Islet precursor cell (in vitro differentiated cells): Measurements from ENCODE around the gene APOL4.

Source experiments
- DNase-seq: peaks from one replicate; pipeline ENCODE4 v3.0.0-alpha.2; 2018

The APOL4 gene

DNA sequence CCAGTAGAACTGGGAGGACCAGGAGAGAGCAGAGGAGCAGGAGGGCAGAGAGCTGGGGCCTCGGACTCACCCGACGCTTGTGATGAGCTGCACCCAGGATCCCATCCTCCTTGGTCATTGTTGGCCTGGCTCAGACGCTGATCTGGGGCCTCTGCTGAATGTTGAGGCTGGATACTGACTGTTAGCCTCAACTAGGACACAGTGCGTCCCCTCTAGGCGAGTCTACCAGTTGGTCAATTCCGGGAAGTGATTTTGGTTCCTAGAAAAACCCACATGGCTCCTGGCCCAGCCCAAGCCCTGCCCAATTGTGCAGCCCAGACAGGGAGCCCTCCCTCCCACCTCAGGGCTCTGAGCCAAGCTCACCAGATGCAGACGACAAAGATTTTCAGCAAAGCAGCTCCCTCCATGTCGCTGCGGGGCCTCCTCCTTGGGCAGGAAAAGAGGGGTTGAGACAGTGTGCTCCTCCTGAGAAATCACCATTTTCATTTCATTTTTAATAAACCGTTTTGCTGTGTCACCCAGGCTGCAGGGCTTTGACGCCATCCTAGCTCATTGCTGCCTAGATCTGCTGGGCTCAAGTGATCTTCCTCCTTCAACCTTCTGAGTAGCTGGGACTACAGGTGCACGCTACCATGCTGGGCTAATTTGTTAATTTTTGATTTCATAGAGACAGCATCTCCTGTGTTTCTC, at the start of gene APOL4:
TSS of gene APOL4 (minus strand) at position 180 of the 690 bp plus-strand sequence. CDS start at position 105, 75 bp downstream.
- no peak for DNase-seq

GRCh38 chr22:36250292-36250960, 48.8 kb upstream of the APOL4 start:
- peak; percentile 18 for DNase-seq

DNA sequence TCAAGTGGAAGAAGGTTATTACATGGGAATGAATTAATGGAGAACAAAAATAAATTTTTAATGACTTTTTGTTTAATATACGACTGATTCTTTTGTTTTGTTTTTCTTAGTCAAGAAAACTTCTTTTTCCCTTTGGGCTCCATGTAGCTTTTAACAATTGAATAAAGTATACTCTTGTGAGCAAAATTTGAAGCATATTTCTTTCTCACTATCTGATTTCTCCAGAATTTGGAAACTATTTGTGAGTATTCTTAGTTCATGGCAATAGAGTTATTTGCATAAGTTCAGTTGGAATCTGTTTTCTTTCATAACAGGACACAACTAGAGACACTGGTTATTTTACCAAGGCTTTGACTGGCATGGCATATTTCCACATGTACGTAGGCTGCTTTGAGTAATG, 47.6 kb upstream of the APOL4 start:
- DNase-seq = no peak

DNA sequence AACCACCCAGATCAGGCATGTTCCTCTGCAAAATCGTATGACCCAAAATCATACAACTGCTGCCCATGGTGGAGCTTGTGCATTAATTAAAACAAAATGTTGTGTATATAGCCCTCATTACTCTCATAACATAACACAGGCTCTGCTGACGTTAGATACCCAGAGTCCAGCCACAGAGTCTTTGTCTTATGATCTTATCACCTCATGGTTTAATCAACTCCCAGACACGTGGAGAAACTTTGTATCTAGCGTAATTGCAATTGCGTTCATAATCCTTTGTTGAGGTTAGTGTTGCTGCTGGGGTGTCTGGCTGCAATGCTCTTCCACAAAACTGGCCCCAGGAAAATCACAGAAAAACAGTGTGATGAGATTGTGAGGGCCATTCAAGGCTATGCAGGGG, 46.3 kb upstream of the APOL4 start:
- DNase-seq = no peak

DNA sequence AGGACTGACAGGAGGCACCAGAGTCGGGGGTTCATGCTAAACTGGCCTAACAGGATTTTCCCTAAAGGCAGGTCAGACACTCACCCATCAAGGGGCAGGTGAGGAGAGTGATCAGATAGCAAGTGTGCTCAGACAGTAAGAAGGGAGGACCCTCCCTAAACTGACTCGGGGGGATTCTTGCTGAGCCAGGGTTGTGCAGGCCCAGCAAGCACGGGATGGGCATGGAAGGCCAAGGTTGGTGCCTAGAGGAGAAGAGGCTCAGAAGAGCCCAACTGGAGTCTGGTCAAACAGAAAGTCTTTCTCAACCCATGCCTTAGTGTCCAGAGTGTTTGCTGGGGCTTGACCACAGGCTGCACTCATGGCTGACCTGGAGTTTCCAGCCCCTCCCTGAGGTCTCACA, 45.1 kb upstream of the APOL4 start:
- peak; percentile 41 for DNase-seq

DNA sequence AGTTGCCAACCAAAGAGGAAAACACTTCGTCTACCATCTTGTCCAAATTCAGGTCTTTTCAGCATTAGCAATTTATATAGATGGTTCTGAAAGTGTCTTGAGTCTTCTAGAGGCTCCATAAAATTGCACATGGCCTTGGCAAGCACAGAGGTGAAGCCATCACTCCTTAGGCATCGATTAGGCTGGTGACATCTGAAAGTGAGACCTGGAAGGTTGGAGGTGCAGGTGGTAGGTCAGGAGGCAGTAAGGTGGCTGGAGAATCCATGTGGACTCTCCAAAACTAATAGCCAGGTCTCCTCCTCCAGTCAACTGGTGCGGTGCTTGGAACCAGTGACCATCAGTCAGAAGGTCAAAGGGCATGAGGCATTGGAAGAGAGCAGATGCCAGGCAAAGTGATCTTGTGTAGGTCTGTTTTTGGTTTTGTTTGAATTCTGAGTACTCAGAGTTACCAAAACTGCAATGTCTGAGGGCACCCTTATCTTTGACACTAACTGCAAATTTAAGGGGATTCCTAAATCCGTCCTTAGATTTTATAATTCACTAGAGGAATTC, 44.3 kb upstream of the APOL4 start:
- peak; percentile 24 for DNase-seq

GRCh38 chr22:36244522-36245391, 43.1 kb upstream of the APOL4 start:
- DNase-seq = peak; percentile 23

- DNase-seq = peak; percentile 26
Measured at GRCh38 chr22:36243986-36244385, 42.4 kb upstream of the APOL4 start.

GRCh38 chr22:36239401-36240171, 38.0 kb upstream of the APOL4 start, which contains the start of gene APOL2:
APOL2 (minus strand) TSS chr22:36239527; CDS start chr22:36233162, 6,365 bp downstream.
- DNase-seq = peak; percentile 97

DNA sequence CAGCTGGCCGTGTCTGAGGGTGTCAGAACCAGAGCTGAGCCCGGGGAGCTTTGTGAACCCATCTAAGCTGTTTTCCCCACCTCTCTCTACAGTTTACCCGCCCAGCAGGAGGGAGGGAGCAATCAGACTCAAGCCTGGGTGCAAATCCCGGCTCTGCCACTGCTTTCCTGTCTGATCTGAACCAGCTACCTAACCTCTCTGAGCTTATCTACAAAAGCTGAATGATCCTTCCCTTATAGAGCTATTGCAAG, 37.5 kb upstream of the APOL4 start:
- no peak for DNase-seq

GRCh38 chr22:36238373-36239149, 37.0 kb upstream of the APOL4 start:
- DNase-seq = peak; percentile 35

DNA sequence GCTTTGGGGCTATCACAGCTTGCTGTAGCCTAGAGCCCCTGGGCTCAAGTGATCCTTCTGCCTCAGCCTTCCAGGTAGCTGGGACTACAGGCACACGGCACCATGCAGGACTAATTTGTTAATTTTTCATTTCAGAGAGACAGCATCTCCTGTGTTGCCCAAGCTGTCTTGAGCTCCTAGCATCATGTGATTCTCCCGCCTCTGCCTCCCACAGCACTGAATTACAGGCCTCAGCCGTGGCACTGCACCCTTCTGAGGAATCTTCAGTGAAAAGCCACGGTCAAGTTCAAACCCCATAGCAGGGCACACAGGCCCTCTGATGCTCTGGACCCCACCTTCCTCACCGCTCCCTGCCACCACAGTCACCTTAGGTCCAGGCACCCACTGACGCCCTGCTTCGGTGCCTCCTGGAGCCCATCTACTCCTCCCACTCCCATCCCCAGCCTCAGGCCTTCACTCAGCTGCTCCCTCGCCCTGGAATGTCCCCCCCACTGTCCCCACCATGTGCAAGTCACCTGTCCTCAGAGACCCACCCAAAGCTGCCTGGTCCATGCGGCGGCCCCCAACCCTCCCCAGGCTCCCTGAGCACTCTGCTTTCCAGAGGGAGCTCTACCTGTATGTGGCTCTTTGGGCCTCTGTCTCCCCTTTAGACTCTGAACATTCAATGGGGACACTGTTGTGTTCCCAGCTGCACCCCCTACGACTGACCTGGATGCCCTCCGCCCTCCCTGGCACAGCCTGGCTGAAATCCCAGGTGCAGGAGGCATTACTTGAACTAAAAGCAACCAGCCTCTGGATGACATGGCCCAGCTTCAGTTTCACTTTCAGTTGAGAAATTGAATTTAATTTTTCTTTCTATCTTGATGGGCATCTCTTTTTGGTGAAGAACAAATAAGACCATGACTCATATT, 36.1 kb upstream of the APOL4 start:
- peak; percentile 36 for DNase-seq

- peak; percentile 47 for DNase-seq
Measured at GRCh38 chr22:36236388-36237319, 35.0 kb upstream of the APOL4 start.

DNA sequence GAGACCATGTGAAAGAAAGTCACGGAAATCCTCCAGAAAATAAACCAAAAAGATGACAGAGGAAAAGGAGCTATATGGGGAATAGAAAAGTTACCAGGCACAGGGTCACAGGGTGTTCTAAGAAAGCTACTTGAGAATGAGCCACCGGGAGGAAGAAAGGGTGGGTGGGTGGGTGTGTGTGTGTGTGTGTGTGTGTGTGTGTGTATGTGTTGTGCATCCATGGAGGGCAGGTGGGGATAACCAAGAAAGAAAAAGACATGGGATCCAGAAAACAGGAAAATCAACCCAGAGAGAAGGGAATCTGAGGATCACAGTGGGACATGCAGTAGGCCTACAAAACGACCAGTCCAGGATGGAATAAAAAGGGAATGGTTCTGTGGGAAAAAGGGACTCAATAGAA, 34.0 kb upstream of the APOL4 start:
- DNase-seq = no peak

GRCh38 chr22:36234919-36235318, 33.3 kb upstream of the APOL4 start:
- DNase-seq = peak; percentile 20

- DNase-seq = no peak
Measured at GRCh38 chr22:36234213-36234612, 32.6 kb upstream of the APOL4 start.

DNA sequence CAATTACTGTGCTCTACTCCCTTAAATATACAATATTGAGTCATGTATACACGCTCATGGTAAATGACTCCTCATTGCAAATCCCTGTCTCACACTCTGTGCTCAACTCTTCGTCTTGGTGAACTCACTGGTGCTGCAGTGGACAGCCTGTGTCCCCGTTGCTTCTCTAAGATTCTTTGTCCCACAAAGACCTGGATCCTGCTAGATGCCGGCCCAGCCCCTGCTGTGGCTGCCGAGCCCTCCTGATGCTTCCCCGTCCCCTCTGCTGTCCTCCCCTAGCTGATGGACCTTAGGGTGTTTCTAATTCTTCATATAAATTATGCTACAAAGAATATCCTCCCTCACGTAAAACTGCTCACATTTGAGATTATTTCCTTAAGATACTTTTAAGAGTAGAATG, 32.2 kb upstream of the APOL4 start:
- DNase-seq = peak; percentile 19

DNA sequence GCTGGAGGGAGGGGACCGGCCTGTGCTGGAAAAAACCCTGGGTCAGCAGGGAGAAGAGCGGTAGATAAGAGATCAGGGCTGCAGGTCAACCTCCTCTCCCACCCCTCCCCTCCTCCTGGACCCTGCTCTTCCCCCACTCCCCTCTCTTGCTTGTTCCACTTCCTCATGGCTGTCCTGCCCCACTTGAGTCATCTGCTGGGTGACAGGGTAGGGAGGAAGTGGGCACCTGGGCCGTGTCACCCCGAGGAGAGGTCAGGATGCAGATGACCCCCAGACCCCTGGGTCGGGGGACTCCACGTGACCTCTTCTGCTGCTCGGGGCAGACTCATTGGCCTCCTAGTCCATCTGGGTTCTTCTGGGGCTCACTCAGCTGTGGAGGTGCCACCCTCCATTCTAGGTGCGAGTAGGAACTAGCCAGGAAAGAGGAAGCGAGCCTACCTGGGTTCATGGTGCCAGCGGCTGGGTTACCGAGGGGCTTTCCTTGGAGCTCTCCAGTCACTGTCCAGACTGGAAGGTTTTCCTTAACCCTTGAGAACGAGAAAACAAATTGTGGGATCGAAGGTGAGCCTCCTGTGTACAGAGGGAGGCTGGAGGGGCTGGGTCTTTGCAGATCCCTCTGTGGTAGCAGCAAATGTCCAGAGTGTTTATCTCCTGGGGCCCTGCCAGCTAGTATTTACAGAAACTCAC, 31.2 kb upstream of the APOL4 start:
- DNase-seq = peak; percentile 23

GRCh38 chr22:36231051-36231450, 29.4 kb upstream of the APOL4 start:
- peak; percentile 49 for DNase-seq
